Measurements from ENCODE around the gene WDR88. TPM values are rescaled to one million over a fixed set of nuclear protein-coding genes. Genes with fewer than 3 reads are reported as not detected.
A peak's percentile ranks its signal among the peaks of the same experiment; 100 is the strongest.

The WDR88 gene
- total RNA-seq, 4 donors from 2014 or later = not detected

DNA sequence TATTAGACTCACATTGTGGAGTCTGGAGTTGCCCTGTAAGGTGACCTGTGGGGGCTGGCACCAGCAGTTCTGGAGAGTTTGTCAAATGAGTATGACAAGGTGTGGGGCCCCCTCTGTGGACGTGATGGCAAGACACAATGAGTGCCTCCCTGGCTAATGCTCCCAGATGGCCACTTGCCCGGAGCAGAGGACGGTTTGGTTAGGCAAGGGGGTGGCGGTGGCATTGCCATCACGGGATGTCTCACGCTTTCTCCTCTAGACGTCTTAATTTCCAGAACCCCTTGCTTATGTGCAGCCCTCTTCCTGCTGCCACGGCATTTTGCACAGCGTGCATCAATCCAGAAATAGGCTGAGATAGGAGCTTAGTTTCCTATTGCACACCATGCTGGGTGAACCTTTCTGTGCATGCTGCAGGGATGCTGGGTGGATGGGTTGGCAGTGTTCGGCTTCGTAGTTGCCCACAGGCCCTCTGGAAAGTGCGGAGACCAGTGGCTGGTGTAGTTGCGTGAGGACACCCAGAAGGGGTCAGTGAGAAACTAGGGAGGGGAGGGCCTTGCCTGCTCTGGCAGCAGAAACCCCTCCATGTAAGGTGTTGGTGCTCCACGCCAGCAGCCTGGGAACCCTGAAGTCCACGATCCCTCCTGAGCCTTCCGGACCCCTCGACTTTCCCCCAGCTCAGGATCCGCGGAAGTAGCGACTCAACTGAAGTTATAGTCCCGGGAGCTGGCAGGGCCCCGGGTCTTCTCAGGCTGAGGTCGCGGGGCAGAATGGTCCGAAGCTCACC is 44.2 kb downstream of the WDR88 start:
- WGBS, 2 donors (ENCODE audit: low coverage in 1 of 2) = 0 to 3% methylated on average over 1 to 25 of the region's 25 CpGs
- DNase-seq = no peak
- Histone ChIP-seq H3K4me3 (peak overlapping the region; percentile 41 to 89 (median 71)), H3K27me3 (no peaks in the 10 kb centered on the region), H3K9me3 (no peaks in the 10 kb centered on the region), H3K36me3 (no peaks in the 10 kb centered on the region), H3K27ac (peak overlapping the region; percentile 90 to 95 (median 94)), H3K4me1 (peaks cover 9 to 39% (median 26%) of the 10 kb centered on the region in 4 donors)
- intact Hi-C loops (cut with DNase I; ENCODE audit: low total_unique reads) (no loop called here), in situ Hi-C loops (cut with MboI; ENCODE audit: low pct_ligation_motif_present in 1 of 4, low pct_unique_long_range_greater_than_20kb in 1 of 4, low sequenced_read_pairs in 3 of 4) (no loop called here)
- no peak for TF ChIP-seq POLR2A (IDR thresholded peaks at IDR 0.05)
- TF ChIP-seq POLR2AphosphoS5 (IDR thresholded peaks at IDR 0.05) = no peak
- TF ChIP-seq, protein P1, sequence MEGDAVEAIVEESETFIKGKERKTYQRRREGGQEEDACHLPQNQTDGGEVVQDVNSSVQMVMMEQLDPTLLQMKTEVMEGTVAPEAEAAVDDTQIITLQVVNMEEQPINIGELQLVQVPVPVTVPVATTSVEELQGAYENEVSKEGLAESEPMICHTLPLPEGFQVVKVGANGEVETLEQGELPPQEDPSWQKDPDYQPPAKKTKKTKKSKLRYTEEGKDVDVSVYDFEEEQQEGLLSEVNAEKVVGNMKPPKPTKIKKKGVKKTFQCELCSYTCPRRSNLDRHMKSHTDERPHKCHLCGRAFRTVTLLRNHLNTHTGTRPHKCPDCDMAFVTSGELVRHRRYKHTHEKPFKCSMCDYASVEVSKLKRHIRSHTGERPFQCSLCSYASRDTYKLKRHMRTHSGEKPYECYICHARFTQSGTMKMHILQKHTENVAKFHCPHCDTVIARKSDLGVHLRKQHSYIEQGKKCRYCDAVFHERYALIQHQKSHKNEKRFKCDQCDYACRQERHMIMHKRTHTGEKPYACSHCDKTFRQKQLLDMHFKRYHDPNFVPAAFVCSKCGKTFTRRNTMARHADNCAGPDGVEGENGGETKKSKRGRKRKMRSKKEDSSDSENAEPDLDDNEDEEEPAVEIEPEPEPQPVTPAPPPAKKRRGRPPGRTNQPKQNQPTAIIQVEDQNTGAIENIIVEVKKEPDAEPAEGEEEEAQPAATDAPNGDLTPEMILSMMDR (IDR thresholded peaks at IDR 0.05) = no peak
- TF ChIP-seq EP300 (IDR thresholded peaks at IDR 0.05; ENCODE audit: low read depth) = no peak

DNA sequence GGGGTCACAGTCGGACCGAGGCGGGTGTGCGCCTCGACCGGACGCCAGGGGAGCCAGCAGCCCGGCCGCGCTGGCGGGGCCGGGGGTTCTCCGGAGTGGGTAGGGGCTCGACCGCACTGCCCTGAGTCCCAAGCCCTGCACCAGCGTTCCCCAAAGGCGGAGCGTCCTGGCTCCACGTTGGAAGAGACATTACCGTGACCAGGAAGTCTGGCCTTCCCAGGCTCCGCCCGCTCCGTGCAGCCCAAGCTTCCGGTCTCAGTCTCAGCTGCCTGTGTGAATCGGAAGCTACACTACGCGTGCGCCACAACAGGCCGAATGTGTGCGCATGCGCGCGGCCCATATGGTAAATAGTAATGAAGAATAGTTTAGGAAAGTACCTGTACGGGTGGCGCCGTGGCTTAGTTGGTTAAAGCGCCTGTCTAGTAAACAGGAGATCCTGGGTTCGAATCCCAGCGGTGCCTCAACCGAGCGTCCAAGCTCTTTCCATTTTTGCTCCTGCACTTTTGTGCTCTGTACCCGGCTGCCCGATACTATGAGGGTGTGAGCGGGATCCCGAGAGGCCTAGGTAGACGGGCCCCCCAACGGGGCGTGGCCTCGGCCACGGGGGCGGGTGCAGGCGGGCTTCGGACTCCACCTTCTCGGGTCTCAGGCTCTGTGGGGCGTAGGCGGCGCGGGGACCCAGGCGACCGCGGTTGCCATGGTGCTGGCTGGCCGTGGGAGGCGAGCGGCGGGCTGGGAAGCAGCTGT is 44.9 kb downstream of the WDR88 start:
- DNase-seq = peak; percentile 96
- 1 to 3% methylated on average over 7 to 40 of the region's 65 CpGs for WGBS, 2 donors (ENCODE audit: low coverage in 1 of 2)
- TF ChIP-seq EP300 (IDR thresholded peaks at IDR 0.05; ENCODE audit: low read depth) (no peak), POLR2A (IDR thresholded peaks at IDR 0.05) (peak; percentile 91), POLR2AphosphoS5 (IDR thresholded peaks at IDR 0.05) (peak; percentile 85 to 95 (median 93))
- TF ChIP-seq, protein P1 (IDR thresholded peaks at IDR 0.05) = peak in 3 of 5 experiments; percentile 23 to 50 (median 49)
- Histone ChIP-seq H3K9me3 (no peaks in the 10 kb centered on the region), H3K27ac (peak overlapping the region; percentile 90 to 95 (median 94)), H3K36me3 (no peaks in the 10 kb centered on the region), H3K4me1 (peaks cover 9 to 33% (median 24%) of the 10 kb centered on the region in 4 donors), H3K4me3 (peak overlapping the region; percentile 41 to 89 (median 71)), H3K27me3 (no peaks in the 10 kb centered on the region)
- intact Hi-C loops (cut with DNase I; ENCODE audit: low total_unique reads) (no loop called here), in situ Hi-C loops (cut with MboI; ENCODE audit: low pct_ligation_motif_present in 1 of 4, low pct_unique_long_range_greater_than_20kb in 1 of 4, low sequenced_read_pairs in 3 of 4) (no loop called here)

DNA sequence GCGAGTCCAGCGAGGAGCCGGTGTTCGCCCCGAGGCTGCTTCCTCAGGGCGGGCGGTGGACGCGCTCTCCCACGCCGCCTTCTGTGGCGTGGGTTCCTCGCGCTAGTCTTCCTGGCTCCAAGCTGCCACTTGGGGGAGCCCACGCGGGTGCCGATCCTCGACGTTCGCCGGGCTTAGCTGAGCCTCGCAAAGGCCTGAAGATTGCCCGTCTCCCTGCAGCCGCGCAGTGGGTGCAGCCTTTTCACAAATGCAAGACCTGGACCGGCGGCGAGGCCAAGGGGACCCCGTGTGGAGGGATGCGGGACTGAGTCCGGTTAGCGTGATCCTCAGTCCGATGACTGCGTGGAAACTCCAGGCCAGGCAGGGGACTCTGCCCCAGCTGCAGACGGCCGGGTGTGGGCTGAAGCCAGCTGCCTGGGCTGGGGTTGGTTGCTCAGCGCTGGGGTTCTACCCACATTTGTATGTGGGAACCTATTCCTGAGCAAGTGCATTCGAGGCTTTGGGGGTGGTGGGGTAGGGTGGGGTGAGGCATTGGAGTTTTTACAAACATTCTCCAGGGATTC is 45.6 kb downstream of the WDR88 start:
- TF ChIP-seq, protein P1 (IDR thresholded peaks at IDR 0.05) = peak; percentile 38 to 70 (median 48)
- TF ChIP-seq POLR2AphosphoS5 (IDR thresholded peaks at IDR 0.05) = no peak
- H3K4me3 ChIP-seq = peak overlapping the region; percentile 35 to 89 (median 71)
- WGBS, 2 donors (ENCODE audit: low coverage in 1 of 2) = 1% methylated on average over 36 of the region's 38 CpGs; no CpG with 5 or more reads in 1 of the 2 donors
- in situ Hi-C loops (cut with MboI; ENCODE audit: low pct_ligation_motif_present in 1 of 4, low pct_unique_long_range_greater_than_20kb in 1 of 4, low sequenced_read_pairs in 3 of 4) (no loop called here), intact Hi-C loops (cut with DNase I; ENCODE audit: low total_unique reads) (no loop called here)
- no peaks in the 10 kb centered on the region for H3K36me3 ChIP-seq
- H3K27ac ChIP-seq = peak overlapping the region; percentile 90 to 95 (median 94)
- H3K9me3 ChIP-seq = no peaks in the 10 kb centered on the region
- no peaks in the 10 kb centered on the region for H3K27me3 ChIP-seq
- no peak for DNase-seq
- H3K4me1 ChIP-seq = peaks cover 9 to 28% (median 22%) of the 10 kb centered on the region in 4 donors

Data from transverse colon (tissue), 4 donors.